Right lobe of liver (tissue), 4 donors: Measurements from ENCODE around the gene ADSS2.

Source experiments
- CTCF ChIP-seq, 4 donors: fragments of 200-600 bp in 3 of 4; fragments of 450-650 bp in 1 of 4; IDR thresholded peaks; one replicate each; pipeline versions ENCODE4 v1.5.1 to v1.8.0; 2016 to 2022; ENCODE audit warnings: antibody characterized with exemption in 4 of 4, mild to moderate bottlenecking in 2 of 4
- POLR2A ChIP-seq: fragments of 450-650 bp; IDR thresholded peaks from one replicate; pipeline ENCODE4 v1.6.1; 2017; ENCODE audit warnings: antibody characterized with exemption, mild to moderate bottlenecking
- donor health status: DM: no; HTN: no; CAD: no.
- donor health status: DM: no; HTN: no; CAD: no.
- donor health status: DM: no; HTN: yes; CAD: no.

- TF ChIP-seq CTCF (IDR thresholded peaks at IDR 0.05), result no peak
- TF ChIP-seq POLR2A, result no peak
These were observed 62.7 kb downstream of the ADSS2 start for GRCh38 chr1:244388961-244389360.
